Stimulated activated CD4-positive, alpha-beta T cell treated with anti-CD3 and anti-CD28 coated beads, Interleukin-2, amount 100 ng/mL, for 48 hours (primary cell): ENCODE results near the gene TUBG1.
"Not testable (repeated sequence)": the region's sequence is repeated elsewhere in the genome, so short reads cannot be mapped to it uniquely, and the experiment has no call there.

Experiments
- DNase-seq, 2 donors: peaks; one replicate each; pipeline ENCODE4 v3.0.0-alpha.2; 2020

TUBG1 gene

DNA sequence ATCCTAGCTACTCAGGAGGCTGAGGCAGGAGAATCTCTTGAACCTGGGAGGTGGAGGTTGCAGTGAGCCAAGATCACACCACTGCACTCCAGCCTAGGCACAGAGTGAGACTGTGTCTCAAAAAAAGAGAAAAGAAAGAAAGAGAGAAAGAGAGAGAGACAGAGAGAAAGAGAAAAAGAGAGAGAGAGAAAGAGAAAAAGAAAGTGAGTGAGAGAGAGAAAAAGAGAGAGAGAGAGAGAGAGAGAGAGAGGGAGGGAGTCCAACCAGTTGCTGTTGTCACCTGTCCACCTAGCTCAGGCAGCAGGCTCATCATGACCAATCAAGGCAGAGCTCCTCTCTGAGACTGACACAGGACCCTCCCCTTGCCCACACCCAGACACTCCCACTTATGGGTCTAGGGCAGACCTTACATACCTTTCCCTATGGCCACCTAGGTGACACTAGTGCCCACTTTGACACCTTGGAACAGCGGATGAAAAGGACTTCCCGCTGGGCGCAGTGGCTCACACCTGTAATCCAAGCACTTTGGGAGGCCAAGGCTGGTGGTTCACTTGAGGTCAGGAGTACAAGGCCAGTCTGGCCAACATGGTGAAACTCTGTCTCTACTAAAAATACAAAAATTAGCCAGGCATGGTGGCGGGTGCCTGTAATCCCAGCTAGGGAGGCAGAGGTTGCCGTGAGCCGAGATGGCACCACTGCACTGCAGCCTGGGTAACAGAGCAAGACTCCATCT, 17.7 kb downstream of the TUBG1 start:
- DNase-seq = not testable (repeated sequence)

DNA sequence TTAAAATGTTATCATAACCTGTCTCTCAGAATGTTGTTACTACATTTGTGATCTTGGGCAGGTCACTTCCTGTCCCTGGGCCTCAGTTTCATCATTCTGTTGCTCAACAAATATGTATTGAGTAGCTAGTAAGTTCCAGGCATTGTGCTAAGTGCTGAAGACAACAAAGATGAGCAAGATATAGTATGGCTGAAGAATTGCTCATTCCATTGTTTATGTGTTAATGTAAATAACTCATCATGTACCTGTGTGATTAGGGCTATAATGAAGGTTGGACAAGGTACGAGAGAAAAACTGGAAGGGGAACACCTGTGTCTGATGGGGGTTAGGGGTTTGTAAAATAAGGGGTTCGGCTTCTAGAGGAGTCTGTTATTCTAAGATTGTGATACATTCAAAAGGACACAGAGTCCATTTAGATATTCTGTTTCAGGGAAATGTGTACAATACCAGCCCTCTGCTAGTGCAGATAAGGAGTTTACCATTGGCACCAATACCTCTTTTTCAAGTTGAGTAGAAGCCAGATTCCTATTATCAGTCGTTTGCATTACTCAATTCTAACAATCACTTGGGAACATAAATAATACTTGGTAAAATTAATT, 20.0 kb downstream of the TUBG1 start:
- DNase-seq = no peak

DNA sequence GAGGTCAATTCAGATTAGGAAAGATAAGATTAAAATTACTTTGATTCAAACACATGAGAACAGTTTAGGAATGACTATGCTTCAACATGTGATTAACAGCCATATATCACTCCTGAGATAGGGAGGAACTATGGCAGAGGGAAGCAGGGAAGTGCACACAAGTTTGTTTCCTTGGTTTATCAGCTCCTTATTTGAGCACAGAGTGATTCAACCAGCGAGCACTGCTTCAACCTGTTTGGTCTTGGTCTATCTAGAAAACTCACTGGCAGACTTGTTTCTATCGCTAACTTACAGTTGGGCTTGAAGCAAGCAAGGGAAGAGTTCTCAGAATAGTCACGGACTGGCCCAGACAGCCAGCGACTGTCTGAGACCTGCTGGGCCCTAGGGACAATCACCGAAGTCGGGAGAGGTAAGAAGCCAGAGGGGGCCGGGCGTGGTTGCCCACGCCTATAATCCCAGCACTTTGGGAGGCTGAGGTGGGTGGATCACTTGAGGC, 23.5 kb downstream of the TUBG1 start:
- no peak for DNase-seq

DNA sequence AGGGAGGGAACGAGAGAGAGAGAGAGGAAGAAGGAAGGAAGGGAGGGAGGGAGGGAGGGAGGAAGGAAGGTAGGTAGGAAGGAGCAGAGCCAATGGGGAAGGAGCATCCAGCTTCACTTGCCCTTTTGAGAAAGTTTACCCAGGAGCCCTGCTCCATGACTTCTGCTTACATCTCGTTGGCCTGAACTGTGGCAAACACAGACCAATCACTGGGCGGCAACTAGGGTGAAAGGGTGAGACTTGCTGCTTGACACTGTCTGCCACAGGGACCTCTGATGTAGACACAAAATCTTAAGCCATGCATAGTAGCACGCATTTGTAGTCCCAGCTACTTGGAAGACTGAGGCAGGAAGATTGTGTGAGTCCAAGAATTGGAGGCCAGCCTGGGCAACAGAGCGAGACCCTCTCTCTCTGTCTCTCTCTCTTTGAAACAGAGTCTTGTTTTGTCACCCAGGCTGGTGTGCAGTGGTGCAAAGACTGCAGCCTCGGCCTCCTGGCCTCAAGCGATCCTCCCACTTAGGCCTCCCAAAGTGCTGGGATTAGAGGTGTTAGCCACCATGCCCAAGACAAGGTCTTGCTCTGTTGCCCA, 30.1 kb downstream of the TUBG1 start:
- DNase-seq = no peak

DNA sequence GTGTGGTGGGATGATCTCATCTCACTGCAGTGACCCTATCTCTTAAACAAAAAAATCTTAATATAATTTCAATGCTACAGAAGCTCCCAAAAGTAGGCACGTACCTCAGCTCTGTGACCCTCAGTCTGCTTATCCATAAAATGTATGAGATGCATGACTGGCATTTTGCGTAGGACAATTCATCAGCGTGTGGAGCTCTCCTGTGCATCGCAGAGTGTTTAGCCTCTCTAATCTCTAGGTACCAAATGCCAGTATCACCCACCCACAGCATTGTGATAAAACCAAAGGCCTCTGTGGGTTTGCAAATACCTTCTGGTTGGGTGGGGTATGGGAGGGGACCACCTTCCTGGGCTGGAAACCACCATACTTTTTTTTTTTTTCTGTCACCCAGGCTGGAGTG, 30.6 kb downstream of the TUBG1 start:
- no peak for DNase-seq

- no peak for DNase-seq
These were observed 32.9 kb downstream of the TUBG1 start for GRCh38 chr17:42642336-42642735.

DNA sequence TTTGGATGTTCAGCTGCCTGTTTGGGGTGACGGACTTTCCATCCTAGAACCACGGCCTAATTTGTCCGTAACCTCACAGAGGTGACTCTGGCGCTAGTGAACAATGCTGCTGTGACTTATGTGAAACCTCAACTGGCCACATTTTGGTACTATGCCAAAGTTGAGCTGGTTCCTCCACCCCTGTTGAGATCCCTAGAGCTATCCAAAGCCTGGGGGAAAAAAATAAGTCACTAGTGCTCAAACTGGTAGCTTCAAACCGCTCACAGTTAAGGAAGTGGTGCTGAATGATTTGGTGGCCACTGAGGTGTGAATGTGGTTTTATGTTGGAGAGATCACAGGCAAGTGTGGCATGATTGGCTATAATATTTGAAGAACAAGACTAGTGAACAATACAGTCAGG, 38.3 kb downstream of the TUBG1 start:
- no peak for DNase-seq

GRCh38 chr17:42651392-42651791, 41.9 kb downstream of the TUBG1 start:
- DNase-seq = no peak

DNA sequence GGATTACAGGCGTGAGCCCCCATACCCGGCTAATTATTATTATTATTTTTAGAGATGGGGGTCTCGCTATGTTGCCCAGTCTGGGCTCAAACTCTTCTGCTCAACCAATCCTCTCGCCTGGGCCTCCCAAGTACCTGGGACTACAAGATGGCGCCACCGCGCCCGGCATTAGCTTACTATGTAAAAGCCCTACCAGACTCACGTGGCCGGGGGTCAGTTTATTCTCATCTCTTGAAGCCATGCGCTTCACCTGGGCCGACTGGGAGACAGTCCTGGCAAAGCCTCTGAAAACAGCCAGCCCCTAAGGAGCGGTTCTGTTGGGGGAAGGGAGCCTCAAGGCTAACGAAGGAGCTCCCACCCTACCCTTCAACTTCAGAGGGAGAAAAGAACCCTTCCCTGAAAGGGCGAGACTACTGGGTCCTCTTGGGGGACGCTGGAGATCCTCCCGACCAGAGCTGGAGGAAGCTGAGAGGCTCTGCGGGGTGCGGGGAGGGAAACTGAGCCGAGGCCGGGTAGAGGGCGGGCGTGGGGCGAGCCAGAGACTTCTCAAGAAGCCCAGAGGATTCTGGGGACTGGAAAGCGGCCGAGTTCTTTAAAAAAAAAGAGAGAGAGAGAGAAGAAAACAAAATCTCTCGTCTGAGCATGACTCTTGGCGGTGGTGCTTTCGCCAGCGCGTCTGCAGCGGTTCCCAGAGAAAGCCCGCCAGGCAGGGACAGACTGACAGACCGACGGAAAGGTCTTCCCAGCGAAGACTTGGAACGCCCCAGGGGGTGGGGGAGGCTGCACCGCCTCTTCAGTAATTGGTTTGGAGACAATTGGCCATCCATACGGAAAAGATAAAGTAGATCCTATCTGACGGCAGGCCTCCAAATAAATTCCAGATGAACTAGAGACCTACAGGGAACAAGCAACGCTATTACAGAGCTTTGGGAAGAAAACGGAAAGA, 44.0 kb downstream of the TUBG1 start:
- DNase-seq = no peak

DNA sequence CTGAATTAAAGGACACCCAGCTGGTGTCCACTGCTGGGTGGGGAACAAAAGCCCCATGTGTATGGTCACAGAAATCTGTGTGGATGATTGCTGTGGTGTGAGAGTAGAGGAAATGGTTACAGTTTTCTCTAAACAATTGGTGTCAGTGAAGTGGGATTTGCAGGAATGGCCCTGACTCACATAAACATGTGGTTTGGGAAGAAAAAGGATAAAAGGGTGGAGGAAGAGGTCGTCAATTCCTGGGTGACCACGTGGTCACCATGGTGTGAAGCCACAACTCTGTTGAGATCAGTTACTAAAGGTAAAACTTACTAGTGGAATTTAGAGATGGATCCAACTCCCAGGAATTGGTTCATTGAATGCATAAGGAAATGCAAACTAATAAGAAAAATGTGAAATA, 46.0 kb downstream of the TUBG1 start:
- no peak for DNase-seq

DNA sequence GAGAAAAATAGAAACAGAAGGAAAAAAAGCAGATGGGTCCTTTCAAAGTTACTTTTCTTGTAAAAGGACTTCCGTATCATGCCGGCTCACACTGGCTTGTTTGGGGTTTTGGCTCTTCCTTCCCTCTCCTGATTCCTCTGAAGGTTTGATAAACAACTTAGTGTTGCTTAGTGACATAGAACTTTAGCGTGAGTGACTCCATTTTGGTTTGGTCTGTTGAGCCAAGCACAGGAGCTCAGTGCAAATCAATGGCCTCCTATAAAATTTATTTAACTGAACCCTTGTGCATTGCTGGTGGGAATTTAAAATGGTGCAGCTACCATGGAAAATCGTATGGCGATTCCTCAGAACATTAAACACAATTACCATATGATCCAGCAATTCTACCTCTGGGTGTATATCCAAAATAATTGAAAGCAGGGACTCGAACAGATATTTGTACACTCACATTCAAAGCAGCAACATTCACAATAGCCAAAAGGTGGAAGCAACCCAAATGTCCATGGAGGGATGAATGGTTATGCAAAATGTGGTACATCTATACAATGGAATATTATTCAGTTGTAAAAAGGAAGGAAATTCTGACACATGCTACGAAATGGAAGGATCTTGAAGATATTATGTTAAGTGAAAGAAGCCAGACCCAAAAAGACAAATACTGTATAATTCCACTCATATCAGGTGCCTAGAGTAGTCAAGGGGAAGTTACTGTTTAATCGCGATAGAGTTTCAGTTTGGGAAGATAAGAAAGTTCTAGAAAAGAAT, 48.5 kb downstream of the TUBG1 start:
- no peak for DNase-seq

DNA sequence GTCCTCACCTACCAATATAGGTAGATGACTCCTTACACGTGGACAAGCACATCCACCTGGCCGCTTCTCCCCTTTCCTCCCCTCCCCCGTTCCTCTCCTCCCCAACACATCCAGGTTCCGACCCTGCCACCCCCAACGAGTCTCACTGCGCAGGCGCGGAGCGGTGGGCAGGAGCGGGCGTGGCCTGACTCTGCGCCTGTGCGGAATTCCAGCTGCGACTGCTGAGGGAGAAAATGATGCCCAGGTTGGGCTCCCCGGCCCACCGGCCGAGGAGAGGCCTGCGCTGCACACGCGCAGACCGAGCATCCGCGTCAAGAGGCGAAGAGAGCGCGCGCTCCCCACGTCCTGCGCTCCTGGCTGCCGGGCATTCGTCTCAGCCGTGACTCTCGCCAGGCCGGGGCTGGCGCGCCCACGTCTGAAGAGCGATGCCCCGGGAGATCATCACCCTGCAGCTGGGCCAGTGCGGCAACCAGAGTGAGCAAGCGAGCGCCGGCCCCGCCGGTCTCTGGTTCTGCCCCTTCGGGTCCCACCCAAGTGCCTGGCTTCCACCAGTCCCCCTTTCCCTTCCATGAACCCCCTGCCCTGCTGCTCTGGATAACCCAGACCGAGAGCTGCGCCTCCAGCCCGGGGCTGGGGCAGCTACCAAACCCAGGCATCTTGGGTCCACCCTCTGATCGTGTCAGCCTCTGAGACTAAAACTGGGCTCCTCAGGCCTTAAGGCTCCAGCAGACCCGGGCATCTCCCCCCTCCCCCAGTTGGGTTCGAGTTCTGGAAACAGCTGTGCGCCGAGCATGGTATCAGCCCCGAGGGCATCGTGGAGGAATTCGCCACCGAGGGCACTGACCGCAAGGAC, 49.8 kb downstream of the TUBG1 start, which contains the start of gene TUBG2:
Gene TUBG2 (plus strand): TSS at position 206 of the 853 bp plus-strand sequence. CDS start 220 bp downstream, at position 426.
- peak; percentile 71 to 73 for DNase-seq

DNA sequence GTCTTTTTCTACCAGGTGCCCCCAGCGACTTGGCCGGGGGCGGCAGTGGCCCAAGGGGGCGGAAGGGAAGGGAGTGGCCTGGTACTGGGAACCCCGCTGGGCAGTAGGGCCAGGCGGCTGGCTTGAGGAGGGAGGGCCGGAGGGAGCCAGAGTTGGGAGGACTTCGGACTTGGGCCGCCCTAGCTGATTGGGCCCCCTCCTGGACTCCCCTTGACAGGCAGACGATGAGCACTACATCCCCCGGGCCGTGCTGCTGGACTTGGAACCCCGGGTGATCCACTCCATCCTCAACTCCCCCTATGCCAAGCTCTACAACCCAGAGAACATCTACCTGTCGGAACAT, 50.4 kb downstream of the TUBG1 start:
- DNase-seq = not testable (repeated sequence)

- DNase-seq = no peak
These were observed 51.3 kb downstream of the TUBG1 start for GRCh38 chr17:42660692-42661345.
